Pancreas (tissue), 10 donors: ENCODE data around the gene STK25. TPM values are rescaled to one million over a fixed set of nuclear protein-coding genes. Genes with fewer than 3 reads are reported as not detected.

Experiments
- ATAC-seq, 4 donors: fragments of 200-7000 bp; cut with Tn5 transposase; one replicate each; pipeline versions ENCODE4 v1.8.0 to v1.9.1; 2020; ENCODE audit warnings: mild to moderate bottlenecking in 4 of 4, moderate library complexity in 4 of 4
- DNase-seq, 6 donors: peaks; one replicate each; pipeline ENCODE4 v3.0.0-alpha.2; 2020
- FAIRE-seq: peaks from 2 replicates; lab custom pipeline; 2012; peaks lifted over from hg19 to GRCh38; lab: Jason Lieb, UNC
- H3K27ac ChIP-seq, 4 donors: fragments of 200-600 bp; sonication (generic); 1 replicate in 3 of 4; 2 replicates in 1 of 4; pipeline versions ENCODE4 v1.5.0 to v1.8.0; 2020
- H3K27me3 ChIP-seq, 4 donors: fragments of 200-600 bp; one replicate each; pipeline ENCODE4 v1.8.0; 2021
- H3K36me3 ChIP-seq, 3 donors: fragments of 200-600 bp; sonication (generic) in 1 of 3; one replicate each; pipeline versions ENCODE4 v1.5.0 to v1.8.0; 2020 to 2021
- H3K4me1 ChIP-seq, 3 donors: fragments of 200-600 bp; one replicate each; pipeline ENCODE4 v1.8.0; 2021
- H3K4me3 ChIP-seq, 4 donors: fragments of 200-600 bp; sonication (generic) in 2 of 4; one replicate each; pipeline versions ENCODE4 v1.5.0 to v1.8.0; 2020 to 2021
- H3K9me3 ChIP-seq, 4 donors: fragments of 200-600 bp; one replicate each; pipeline ENCODE4 v1.8.0; 2021
- CTCF ChIP-seq, 4 donors: fragments of 200-600 bp; sonication (generic) in 3 of 4; IDR thresholded peaks; one replicate each; pipeline versions ENCODE4 v1.5.0 to v1.8.0; 2021; ENCODE audit warnings: antibody characterized with exemption in 4 of 4
- WGBS, 2 donors: extraction: QIAGEN DNeasy Blood & Tissue Kit; methylation state at CpG; one replicate each; pipeline ENCODE4 v1.1.7; 2013; 5-methylcytosine and 5-hydroxymethylcytosine counted together
- intact Hi-C, 3 donors: fragments of 100-400 bp; cut with DNase I; formaldehyde crosslinking; loops; one replicate each; pipeline versions ENCODE4 v1.11.1 to v1.14.2; 2022
- microRNA-seq, 2 donors: library from miRNA; unstranded; fragments of <30 nt; microRNA quantifications; one replicate each; pipeline versions ENCODE4 to v1.1.0, GENCODE V29; 2019 to 2020
- polyA plus RNA-seq, 2 donors: library from polyadenylated mRNA; stranded (reverse); fragments of 200-250 nt; gene quantifications; one replicate each; pipeline ENCODE4 v1.2.3, GENCODE V29; 2013
- total RNA-seq, 6 donors: library from RNA; stranded (reverse); fragmentation: NEBNext Ultra II Directional in 4 of 6; extraction: Animal tissue kit (Norgen Biotek cat#: 25700) in 4 of 6; gene quantifications; one replicate each; pipeline versions ENCODE4 v1.2.1 to v1.2.4, GENCODE V29; 2021 to 2023
- donor health status: healthy with polysubstance abuse.
- donor health status: DM: no; HTN: no; CAD: no; lungs with moderate emphysema.
- donor health status: DM: no; HTN: no; CAD: no.
- donor health status: control.
- donor health status: control.
- donor health status: Bipolar disorder and iron deficiency.
- donor health status: DM: yes; HTN: yes; CAD: no.
- donor health status: DM: no; HTN: no; CAD: no.
- donor health status: DM: no; HTN: no; CAD: no.
- donor health status: DM: yes; HTN: yes; CAD: no.

Gene STK25
- total and polyA plus RNA-seq, 8 donors = 60.6 to 282 (median 79.1) TPM

GRCh38 chr2:241445426-241445825, 63.0 kb downstream of the STK25 start:
- FAIRE-seq (no peak), ATAC-seq (no peak), DNase-seq (no peak)
- H3K27ac ChIP-seq = no peak overlapping the region
- TF ChIP-seq CTCF (IDR thresholded peaks at IDR 0.05) = no peak
- H3K4me1 ChIP-seq = no peaks in the 10 kb centered on the region
- 84 to 92% methylated on average over 2 of the region's 2 CpGs for WGBS, 2 donors
- no peaks in the 10 kb centered on the region for H3K27me3 ChIP-seq
- intact Hi-C loops = no loop called here
- H3K36me3 ChIP-seq = peaks cover 0 to 34% (median 6%) of the 10 kb centered on the region in 3 donors
- H3K9me3 ChIP-seq = no peaks in the 10 kb centered on the region
- no peak overlapping the region for H3K4me3 ChIP-seq

GRCh38 chr2:241443486-241444223, 64.7 kb downstream of the STK25 start:
- DNase-seq = peak in 1 of 6 donors; percentile 28
- Histone ChIP-seq H3K4me3 (no peak overlapping the region), H3K4me1 (no peaks in the 10 kb centered on the region), H3K9me3 (no peaks in the 10 kb centered on the region), H3K36me3 (peaks cover 0 to 38% (median 9%) of the 10 kb centered on the region in 3 donors), H3K27ac (no peak overlapping the region), H3K27me3 (no peaks in the 10 kb centered on the region)
- no peak for ATAC-seq
- WGBS, 2 donors = 90 to 93% methylated on average over 6 of the region's 6 CpGs
- intact Hi-C loops = no loop called here
- FAIRE-seq = no peak
- no peak for TF ChIP-seq CTCF (IDR thresholded peaks at IDR 0.05)

Small RNA genes within 50 kb of the gene (microRNA-seq; reads per million reads assigned to microRNA genes)
- 0 reads per million in 2 donors for gene MIR3133

Other genes with a start within 250 kb of the STK25 start
- 100 to 1,000 TPM; 733 to 996 (median 775) TPM for gene HDLBP, start 192.9 kb downstream of the STK25 start, total RNA-seq
- 100 to 1,000 TPM; 273 to 346 TPM for gene HDLBP, start 192.9 kb downstream of the STK25 start, polyA plus RNA-seq
- gene SEPTIN2, start 192.7 kb downstream of the STK25 start, total RNA-seq = 100 to 1,000 TPM; 149 to 245 (median 204) TPM
- gene SEPTIN2, start 192.7 kb downstream of the STK25 start, polyA plus RNA-seq = 100 to 1,000 TPM; 106 to 158 TPM
- gene FARP2, start 152.3 kb downstream of the STK25 start, total RNA-seq = 10 to 100 TPM; 16.9 to 44.9 (median 24.2) TPM
- 10 to 100 TPM; 26.2 to 35.3 TPM for gene FARP2, start 152.3 kb downstream of the STK25 start, polyA plus RNA-seq
- gene BOK, start 50.2 kb upstream of the STK25 start, total RNA-seq = 10 to 100 TPM in 5 of 6 donors, 1 to 10 TPM in 1; 10.0 to 24.8 (median 12.6) TPM
- gene BOK, start 50.2 kb upstream of the STK25 start, polyA plus RNA-seq = 10 to 100 TPM; 10.1 to 11.5 TPM
- gene THAP4, start 128.6 kb upstream of the STK25 start, total RNA-seq = 10 to 100 TPM; 22.4 to 28.7 (median 25.8) TPM
- gene THAP4, start 128.6 kb upstream of the STK25 start, polyA plus RNA-seq = 10 to 100 TPM; 37.4 to 42.9 TPM
- 10 to 100 TPM; 22.8 to 65.2 (median 30.4) TPM for gene ATG4B, start 129.1 kb upstream of the STK25 start, total RNA-seq
- 100 to 1,000 TPM in 1 of 2 donors, 10 to 100 TPM in 1; 64.6 to 107 TPM for gene ATG4B, start 129.1 kb upstream of the STK25 start, polyA plus RNA-seq
- gene DTYMK, start 178.2 kb upstream of the STK25 start, total RNA-seq = 1 to 10 TPM; 3.7 to 9.4 (median 7.0) TPM
- gene DTYMK, start 178.2 kb upstream of the STK25 start, polyA plus RNA-seq = 10 to 100 TPM in 1 of 2 donors, 1 to 10 TPM in 1; 9.8 to 11.0 TPM
- gene ING5, start 193.5 kb upstream of the STK25 start, total RNA-seq = 10 to 100 TPM; 14.1 to 28.1 (median 20.7) TPM
- gene ING5, start 193.5 kb upstream of the STK25 start, polyA plus RNA-seq = 10 to 100 TPM; 42.8 to 63.9 TPM
- 10 to 100 TPM; 14.9 to 30.5 (median 20.6) TPM for gene D2HGDH, start 226.0 kb upstream of the STK25 start, total RNA-seq
- 100 to 1,000 TPM in 1 of 2 donors, 10 to 100 TPM in 1; 93.1 to 116 TPM for gene D2HGDH, start 226.0 kb upstream of the STK25 start, polyA plus RNA-seq